H1 (cell line): ENCODE data around the gene REC8. TPM values are rescaled to one million over a fixed set of nuclear protein-coding genes. Genes with fewer than 3 reads are reported as not detected.
A peak's percentile ranks its signal among the peaks of the same experiment; 100 is the strongest.

ENCODE experiments used
- CTCF ChIA-PET: fragments of 300-600 bp; sonication (Branson Sonifier 250); formaldehyde crosslinking; loops from one replicate; lab custom pipeline; 2021; ENCODE audit not compliant: partially characterized antibody; lab: Charles Lee
- POLR2A ChIA-PET: fragments of 300-600 bp; sonication (Branson Sonifier 250); formaldehyde crosslinking; loops from one replicate; lab custom pipeline; 2021; ENCODE audit warnings: inconsistent platforms; ENCODE audit not compliant: partially characterized antibody; lab: Charles Lee
- DNase-seq, 2 experiments: peaks; one replicate each; pipeline versions ENCODE4 v3.0.0 to v3.0.0-alpha.2; 2010 to 2022; ENCODE audit warnings: low spot score in 2 of 2, low read depth in 1 of 2, mixed read lengths in 1 of 2
- FAIRE-seq: peaks from 2 replicates; lab custom pipeline; 2011; peaks lifted over from hg19 to GRCh38; lab: Jason Lieb, UNC
- H2AFZ ChIP-seq: 2 replicates; pipeline ENCODE4 v1.8.1; 2012; ENCODE audit warnings: low read length, inconsistent platforms
- H2AK5ac ChIP-seq: 2 replicates; pipeline ENCODE4 v1.6.1; 2013; ENCODE audit warnings: low read depth, low read length
- H2BK120ac ChIP-seq: replicated peaks from 2 replicates; pipeline ENCODE3; 2013; ENCODE audit warnings: low read depth, low read length, inconsistent platforms
- H2BK12ac ChIP-seq: 2 replicates; pipeline ENCODE4 v1.6.1; 2013; ENCODE audit warnings: low read depth, low read length
- H2BK15ac ChIP-seq: 2 replicates; pipeline ENCODE4 v1.6.1; 2013; ENCODE audit warnings: low read length
- H2BK20ac ChIP-seq: 2 replicates; pipeline ENCODE4 v1.6.1; 2013; ENCODE audit warnings: low read length
- H2BK5ac ChIP-seq: 2 replicates; pipeline ENCODE4 v1.6.1; 2013; ENCODE audit warnings: low read depth, low read length
- H3K14ac ChIP-seq: 2 replicates; pipeline ENCODE4 v1.6.1; 2013; ENCODE audit warnings: inconsistent platforms; ENCODE audit not compliant: insufficient read length
- H3K18ac ChIP-seq: 2 replicates; pipeline ENCODE4 v1.6.1; 2013; ENCODE audit warnings: low read length; ENCODE audit errors: extremely low read depth
- H3K23ac ChIP-seq: 2 replicates; pipeline ENCODE4 v1.6.1; 2013; ENCODE audit warnings: inconsistent platforms; ENCODE audit not compliant: insufficient read length
- H3K23me2 ChIP-seq: 2 replicates; pipeline ENCODE4 v1.6.1; 2013; ENCODE audit warnings: low read depth, low read length
- H3K27ac ChIP-seq: 2 replicates; pipeline ENCODE4 v1.6.1; 2011; ENCODE audit warnings: low read depth, low read length, inconsistent platforms
- H3K27me3 ChIP-seq, 4 experiments: replicated peaks in 1 of 4; 1 replicate in 1 of 4; 2 replicates in 3 of 4; pipeline versions ENCODE4 v1.6.1 to v1.8.1; 2011 to 2013; ENCODE audit warnings: low read length in 3 of 4, mild to moderate bottlenecking in 3 of 4, inconsistent platforms in 2 of 4, mixed read lengths in 2 of 4, moderate library complexity in 1 of 4; ENCODE audit not compliant: control insufficient read depth in 3 of 4, insufficient read depth in 3 of 4; ENCODE audit errors: extremely low read depth in 1 of 4
- H3K36me3 ChIP-seq, 4 experiments: 2 replicates each; pipeline versions ENCODE4 v1.6.1 to v1.8.1; 2011 to 2013; ENCODE audit warnings: mild to moderate bottlenecking in 4 of 4, low read length in 3 of 4, moderate library complexity in 2 of 4, control low read depth in 1 of 4, inconsistent platforms in 1 of 4; ENCODE audit not compliant: insufficient read depth in 4 of 4, control insufficient read depth in 2 of 4
- H3K4ac ChIP-seq: replicated peaks from 2 replicates; pipeline ENCODE3; 2013; ENCODE audit warnings: low read length, low read depth, mixed read lengths, inconsistent platforms; ENCODE audit not compliant: insufficient read length
- H3K4me1 ChIP-seq, 4 experiments: replicated peaks in 1 of 4; 1 replicate in 1 of 4; 2 replicates in 3 of 4; pipeline versions ENCODE4 v1.6.1 to v1.8.1; 2011 to 2013; ENCODE audit warnings: low read length in 3 of 4, inconsistent platforms in 2 of 4, mixed read lengths in 1 of 4; ENCODE audit not compliant: insufficient read depth in 4 of 4, control insufficient read depth in 3 of 4
- H3K4me2 ChIP-seq, 2 experiments: 2 replicates each; pipeline versions ENCODE4 v1.6.1 to v1.8.1; 2011 to 2013; ENCODE audit warnings: low read depth in 2 of 2, low read length in 2 of 2, control low read depth in 1 of 2, inconsistent platforms in 1 of 2, mild to moderate bottlenecking in 1 of 2; ENCODE audit not compliant: insufficient read depth in 1 of 2
- H3K4me3 ChIP-seq, 4 experiments: fragments of 200-600, 300-600 bp in 1 of 4; sonication (generic), shearing (Covaris generic), sonication (Bioruptor Twin) in 1 of 4; 2 replicates each; pipeline versions ENCODE4 v1.5.1 to v1.8.1; 2011 to 2016; ENCODE audit warnings: low read length in 4 of 4, low read depth in 3 of 4, control low read depth in 2 of 4, inconsistent platforms in 2 of 4, mild to moderate bottlenecking in 2 of 4, mixed read lengths in 1 of 4, moderate library complexity in 1 of 4; ENCODE audit not compliant: insufficient read depth in 2 of 4; ENCODE audit errors: extremely low read depth in 1 of 4
- H3K56ac ChIP-seq: replicated peaks from 2 replicates; pipeline ENCODE3; 2013; ENCODE audit warnings: low read depth, mild to moderate bottlenecking, mixed read lengths, low read length, inconsistent platforms; ENCODE audit not compliant: insufficient read length
- H3K79me1 ChIP-seq: 2 replicates; pipeline ENCODE4 v1.6.1; 2013; ENCODE audit warnings: low read depth, low read length, control low read depth
- H3K79me2 ChIP-seq, 2 experiments: 2 replicates each; pipeline versions ENCODE4 v1.6.1 to v1.8.1; 2012 to 2013; ENCODE audit warnings: low read length in 2 of 2, mild to moderate bottlenecking in 2 of 2, inconsistent platforms in 1 of 2; ENCODE audit not compliant: insufficient read depth in 2 of 2, control insufficient read depth in 1 of 2
- H3K9ac ChIP-seq, 4 experiments: replicated peaks in 1 of 4; 1 replicate in 1 of 4; 2 replicates in 3 of 4; pipeline versions ENCODE4 v1.6.1 to v1.8.1; 2011 to 2013; ENCODE audit warnings: low read depth in 3 of 4, low read length in 3 of 4, control low read depth in 2 of 4, mild to moderate bottlenecking in 2 of 4, moderate library complexity in 2 of 4, inconsistent platforms in 1 of 4; ENCODE audit errors: extremely low read depth in 1 of 4
- H3K9me3 ChIP-seq, 2 experiments: 2 replicates each; pipeline versions ENCODE4 v1.6.1 to v1.8.1; 2012 to 2013; ENCODE audit warnings: mild to moderate bottlenecking in 2 of 2, moderate library complexity in 2 of 2, control low read depth in 1 of 2, inconsistent platforms in 1 of 2, low read depth in 1 of 2, low read length in 1 of 2, mixed read lengths in 1 of 2; ENCODE audit not compliant: insufficient read depth in 2 of 2
- H4K20me1 ChIP-seq, 2 experiments: replicated peaks in 1 of 2; 2 replicates each; pipeline versions ENCODE3 to v1.8.1; 2011 to 2013; ENCODE audit warnings: inconsistent platforms in 2 of 2, low read length in 2 of 2, mild to moderate bottlenecking in 1 of 2; ENCODE audit not compliant: insufficient read depth in 2 of 2, control insufficient read depth in 1 of 2
- H4K5ac ChIP-seq: 2 replicates; pipeline ENCODE4 v1.6.1; 2013; ENCODE audit warnings: low read length, low read depth, mixed read lengths, inconsistent platforms; ENCODE audit not compliant: insufficient read length
- H4K8ac ChIP-seq: 2 replicates; pipeline ENCODE4 v1.8.0; 2013; ENCODE audit warnings: mild to moderate bottlenecking, moderate library complexity, low read length, inconsistent platforms; ENCODE audit not compliant: insufficient read depth; ENCODE audit errors: extremely low read depth
- H4K91ac ChIP-seq: replicated peaks from 2 replicates; pipeline ENCODE3; 2013; ENCODE audit warnings: low read length, mixed read lengths, inconsistent platforms; ENCODE audit not compliant: insufficient read length
- BACH1 ChIP-seq: IDR thresholded peaks from 2 replicates; pipeline ENCODE4 v1.6.1; 2012; ENCODE audit warnings: low read length, improper control_type of control experiment
- BRCA1 ChIP-seq: IDR thresholded peaks from 2 replicates; pipeline ENCODE4 v1.6.1; 2012; ENCODE audit warnings: low read depth, low read length, improper control_type of control experiment
- CEBPB ChIP-seq: IDR thresholded peaks from 2 replicates; pipeline ENCODE4 v1.6.1; 2012; ENCODE audit warnings: low read depth, low read length
- HDAC2 ChIP-seq, 2 experiments: fragments of 300-600 bp in 1 of 2; sonication (generic) in 1 of 2; IDR thresholded peaks; 2 replicates each; pipeline ENCODE4 v1.6.1; 2011 to 2012; ENCODE audit warnings: low read depth in 2 of 2, low read length in 2 of 2, mild to moderate bottlenecking in 2 of 2, moderate library complexity in 2 of 2, borderline replicate concordance in 1 of 2, inconsistent platforms in 1 of 2
- JUN ChIP-seq: IDR thresholded peaks from 2 replicates; pipeline ENCODE4 v1.6.1; 2011; ENCODE audit warnings: low read depth, mild to moderate bottlenecking, improper control_type of control experiment, low read length
- JUND ChIP-seq: IDR thresholded peaks from 2 replicates; pipeline ENCODE4 v1.6.1; 2011; ENCODE audit warnings: mild to moderate bottlenecking, improper control_type of control experiment, low read length
- KDM5A ChIP-seq: fragments of 200-600 bp; IDR thresholded peaks from 2 replicates; pipeline ENCODE4 v1.7.1; 2012; ENCODE audit warnings: mild to moderate bottlenecking, low read length, inconsistent platforms, mixed read lengths
- RFX5 ChIP-seq: IDR thresholded peaks from 2 replicates; pipeline ENCODE4 v1.6.1; 2011; ENCODE audit warnings: low read depth, low read length, improper control_type of control experiment, borderline replicate concordance
- TAF1 ChIP-seq: IDR thresholded peaks from 2 replicates; pipeline ENCODE4 v1.6.1; 2011; ENCODE audit warnings: mild to moderate bottlenecking, low read depth, low read length
- TBP ChIP-seq: IDR thresholded peaks from 2 replicates; pipeline ENCODE4 v1.6.1; 2011; ENCODE audit warnings: low read depth, low read length, improper control_type of control experiment
- WGBS, 2 experiments: shearing (Covaris generic) in 1 of 2; methylation state at CpG; one replicate each; pipeline versions ENCODE4 v1.1.6 to v1.1.7; 2013 to 2015; ENCODE audit warnings: low lambda C conversion rate in 2 of 2, mixed read lengths in 2 of 2, inconsistent platforms in 1 of 2, low coverage in 1 of 2, missing lambda C conversion rate in 1 of 2; ENCODE audit not compliant: insufficient replicate concordance in 2 of 2, insufficient coverage in 1 of 2, insufficient read length in 1 of 2; ENCODE audit errors: extremely low coverage in 1 of 2, missing lambda C conversion rate in 1 of 2; 5-methylcytosine and 5-hydroxymethylcytosine counted together
- polyA plus RNA-seq, 7 experiments: library from polyadenylated mRNA; depleted of rRNA in 3 of 7; stranded (reverse) in 5 of 7; unstranded in 2 of 7; fragments of >200 nt in 5 of 7; fragments of 200-250 nt in 2 of 7; gene quantifications; 1 replicate in 5 of 7; 2 replicates in 1 of 7; 4 replicates in 1 of 7; pipeline versions ENCODE4 v1.2.1 to v1.2.3, GENCODE V29; 2011 to 2013; ENCODE audit warnings: missing spikeins in 2 of 7, mixed read lengths in 2 of 7
- total RNA-seq: library from RNA; stranded (reverse); fragmentation: NEBNext Ultra II Directional; extraction: Animal tissue kit (Norgen Biotek cat#: 25700); gene quantifications from 2 replicates; pipeline ENCODE4 v1.2.1, GENCODE V29; 2021
- TF ChIP-seq, protein P1 (sequence below), 3 experiments: IDR thresholded peaks; 1 replicate in 2 of 3; 2 replicates in 1 of 3; pipeline versions ENCODE4 v1.5.1 to v1.6.1; 2011; ENCODE audit warnings: low read length in 3 of 3, mild to moderate bottlenecking in 3 of 3, inconsistent platforms in 2 of 3, low read depth in 1 of 3, moderate library complexity in 1 of 3; ENCODE audit not compliant: insufficient read depth in 1 of 3; ENCODE audit errors: control extremely low read depth in 1 of 3

REC8 gene
- total and polyA plus RNA-seq, 2 of the 8 experiments (the other 6 are each of a cell fraction or from before 2014, with no cell fraction given): 9.8 to 28.5 TPM

DNA sequence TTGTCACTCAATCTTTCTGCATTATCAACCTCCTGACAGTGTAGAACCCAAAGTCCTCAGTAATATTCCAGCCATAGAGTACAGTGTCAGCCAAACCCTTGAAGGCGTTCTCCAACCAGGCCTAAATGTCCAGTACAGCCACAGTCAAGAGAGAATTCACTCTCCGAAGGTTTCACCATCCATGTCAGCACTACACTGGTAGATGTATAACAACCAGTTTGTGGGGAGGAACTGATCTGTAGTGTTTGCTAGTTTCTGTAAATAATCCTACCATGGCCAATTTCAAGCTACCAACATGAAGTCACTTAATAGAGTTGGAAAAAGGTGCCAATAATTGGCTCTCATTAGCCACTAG lies 44.4 kb downstream of the REC8 start:
- peaks cover 0 to 7% (median 5%) of the 10 kb centered on the region in 4 experiments; a peak in 6 of 8 replicates for H3K36me3 ChIP-seq
- CTCF ChIA-PET: interaction anchor here (0.5 to 2.1 kb wide), 15 partner anchors 8 to 1914 kb away, joined by 3 to 7 read pairs (median 3); partner anchors contain the start of genes CIDEB, TINF2 and TM9SF1
- H2AK5ac ChIP-seq: no peak overlapping the region
- WGBS, 2 experiments: 85% methylated on average over 2 of the region's 2 CpGs; no CpG with 5 or more reads in 1 of the 2 experiments
- peaks cover 0 to 5% (median 2%) of the 10 kb centered on the region in 4 experiments; a peak in 1 of 7 replicates for H3K4me1 ChIP-seq
- H3K9ac ChIP-seq: no peak overlapping the region
- no peak overlapping the region for H4K8ac ChIP-seq
- no peak overlapping the region for H3K23ac ChIP-seq
- POLR2A ChIA-PET: interaction anchor here (0.8 to 11.1 kb wide), 17 partner anchors 8 to 92 kb away, joined by 3 to 119 read pairs (median 5); partner anchors contain the start of genes IPO4, RABGGTA, TINF2 and TM9SF1
- H3K23me2 ChIP-seq: peaks cover 8% of the 10 kb centered on the region
- H3K4me3 ChIP-seq: peak overlapping the region in 2 of 4 experiments; percentile 77 to 78; a peak in 3 of 8 replicates
- H2BK120ac ChIP-seq: no peak overlapping the region
- H2BK20ac ChIP-seq: no peak overlapping the region
- H4K91ac ChIP-seq: no peak overlapping the region
- H2BK15ac ChIP-seq: 0 out of 2 replicates have a peak overlapping the region, but pooled peaks have one; percentile 48
- FAIRE-seq (no peak), DNase-seq (no peak)
- no peak overlapping the region for H4K5ac ChIP-seq
- H3K56ac ChIP-seq: no peak overlapping the region
- H3K18ac ChIP-seq: no peak overlapping the region
- peaks cover 0 to 1% of the 10 kb centered on the region in 2 experiments for H4K20me1 ChIP-seq
- no peak overlapping the region for H3K27ac ChIP-seq
- no peak overlapping the region for H2BK5ac ChIP-seq
- H2AFZ ChIP-seq: no peak overlapping the region
- H3K4ac ChIP-seq: no peak overlapping the region
- no peaks in the 10 kb centered on the region for H3K79me1 ChIP-seq
- H3K14ac ChIP-seq: no peak overlapping the region
- no peaks in the 10 kb centered on the region for H3K9me3 ChIP-seq
- peaks cover 0 to 12% of the 10 kb centered on the region in 2 experiments; a peak in 2 of 4 replicates for H3K79me2 ChIP-seq
- no peak overlapping the region for H2BK12ac ChIP-seq
- peak overlapping the region; percentile 70 to 86; a peak in 2 of 4 replicates for H3K4me2 ChIP-seq
- H3K27me3 ChIP-seq: no peaks in the 10 kb centered on the region
- TF ChIP-seq BACH1 (no peak), TAF1 (no peak), KDM5A (no peak), HDAC2 (IDR thresholded peaks at IDR 0.05; ENCODE audit: borderline replicate concordance in 1 of 2, low read depth in 2 of 2, low read length in 2 of 2) (no peak), TBP (no peak), JUND (no peak), CEBPB (no peak), BRCA1 (no peak), RFX5 (no peak), JUN (no peak)
- TF ChIP-seq, protein P1, sequence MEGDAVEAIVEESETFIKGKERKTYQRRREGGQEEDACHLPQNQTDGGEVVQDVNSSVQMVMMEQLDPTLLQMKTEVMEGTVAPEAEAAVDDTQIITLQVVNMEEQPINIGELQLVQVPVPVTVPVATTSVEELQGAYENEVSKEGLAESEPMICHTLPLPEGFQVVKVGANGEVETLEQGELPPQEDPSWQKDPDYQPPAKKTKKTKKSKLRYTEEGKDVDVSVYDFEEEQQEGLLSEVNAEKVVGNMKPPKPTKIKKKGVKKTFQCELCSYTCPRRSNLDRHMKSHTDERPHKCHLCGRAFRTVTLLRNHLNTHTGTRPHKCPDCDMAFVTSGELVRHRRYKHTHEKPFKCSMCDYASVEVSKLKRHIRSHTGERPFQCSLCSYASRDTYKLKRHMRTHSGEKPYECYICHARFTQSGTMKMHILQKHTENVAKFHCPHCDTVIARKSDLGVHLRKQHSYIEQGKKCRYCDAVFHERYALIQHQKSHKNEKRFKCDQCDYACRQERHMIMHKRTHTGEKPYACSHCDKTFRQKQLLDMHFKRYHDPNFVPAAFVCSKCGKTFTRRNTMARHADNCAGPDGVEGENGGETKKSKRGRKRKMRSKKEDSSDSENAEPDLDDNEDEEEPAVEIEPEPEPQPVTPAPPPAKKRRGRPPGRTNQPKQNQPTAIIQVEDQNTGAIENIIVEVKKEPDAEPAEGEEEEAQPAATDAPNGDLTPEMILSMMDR (IDR thresholded peaks at IDR 0.05; ENCODE audit: control extremely low read depth in 1 of 3, insufficient read depth in 1 of 3, low read depth in 1 of 3, low read length in 3 of 3): no peak
